GM19324 (cell line): ENCODE results near the gene MATK.

Experiments
- ATAC-seq: cut with Tn5 transposase; IDR thresholded peaks from one replicate; pipeline ENCODE4 v1.9.1; 2021; ENCODE audit warnings: mild to moderate bottlenecking, moderate library complexity; ENCODE audit not compliant: unreplicated experiment, low FRiP score

Gene MATK

DNA sequence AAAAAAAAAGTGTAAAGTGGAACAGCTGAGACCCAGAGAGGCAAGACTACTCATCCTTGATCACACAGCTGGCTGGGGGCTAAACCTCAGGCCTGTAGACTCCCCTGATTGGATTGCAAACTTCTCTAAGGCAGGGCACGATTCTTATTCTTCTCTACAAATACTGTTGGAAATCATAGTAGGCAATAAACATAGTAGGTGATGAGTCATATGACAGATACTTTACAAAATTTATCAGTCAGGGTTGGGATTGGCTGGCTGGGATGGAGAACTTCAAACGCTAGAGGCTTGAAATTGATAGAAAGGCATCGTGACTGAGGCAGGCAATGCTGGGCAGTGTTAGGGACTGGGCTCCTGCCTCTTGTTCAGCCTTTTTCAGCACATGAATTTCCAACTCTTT lies 5.9 kb upstream of the MATK start:
- ATAC-seq = no peak

DNA sequence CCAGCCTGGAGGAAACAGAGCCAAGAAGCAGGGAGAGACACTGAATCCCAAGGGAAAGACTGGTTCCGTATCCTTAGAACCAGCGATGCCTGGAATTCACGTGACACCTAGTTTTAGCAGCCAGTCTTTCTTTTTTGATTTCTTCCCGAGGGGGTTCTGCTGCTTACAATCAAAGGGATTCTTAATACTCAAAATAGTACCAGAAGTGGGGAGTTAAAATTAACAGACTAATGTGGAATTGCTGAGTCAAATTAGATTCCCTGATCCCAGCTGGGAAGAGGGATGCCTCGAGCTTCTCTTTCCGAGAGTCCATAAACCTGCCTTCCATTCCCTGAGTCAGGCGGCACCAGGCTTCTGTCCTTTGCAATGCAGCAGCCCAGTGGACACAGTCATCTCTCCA lies 4.8 kb upstream of the MATK start:
- ATAC-seq = no peak

DNA sequence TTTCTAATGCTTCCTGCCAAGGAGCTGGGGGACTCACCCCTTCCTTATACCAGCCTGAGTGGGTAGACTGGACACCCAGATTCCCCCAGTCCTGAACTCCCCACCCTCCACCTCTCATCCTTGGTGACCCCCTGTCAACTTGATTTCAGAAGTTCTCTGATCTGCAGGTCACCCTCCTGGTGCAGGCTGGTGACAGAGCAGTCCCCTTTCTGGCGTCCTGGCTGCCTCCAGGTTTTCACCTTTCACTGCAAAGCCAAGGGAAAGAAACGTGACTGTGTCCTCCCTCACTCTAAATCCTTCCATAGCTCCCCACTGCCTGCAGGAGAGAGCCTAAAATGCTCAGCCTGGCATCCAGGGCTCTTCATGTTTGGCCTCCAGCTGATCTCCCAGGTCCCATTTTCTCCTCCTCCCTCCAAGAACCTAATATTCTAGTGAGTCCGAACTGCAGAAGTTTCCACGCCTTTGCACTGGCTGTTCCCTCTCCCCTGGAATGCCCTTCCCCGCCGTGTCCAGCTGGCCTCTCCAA lies 4.1 kb upstream of the MATK start:
- ATAC-seq = no peak

DNA sequence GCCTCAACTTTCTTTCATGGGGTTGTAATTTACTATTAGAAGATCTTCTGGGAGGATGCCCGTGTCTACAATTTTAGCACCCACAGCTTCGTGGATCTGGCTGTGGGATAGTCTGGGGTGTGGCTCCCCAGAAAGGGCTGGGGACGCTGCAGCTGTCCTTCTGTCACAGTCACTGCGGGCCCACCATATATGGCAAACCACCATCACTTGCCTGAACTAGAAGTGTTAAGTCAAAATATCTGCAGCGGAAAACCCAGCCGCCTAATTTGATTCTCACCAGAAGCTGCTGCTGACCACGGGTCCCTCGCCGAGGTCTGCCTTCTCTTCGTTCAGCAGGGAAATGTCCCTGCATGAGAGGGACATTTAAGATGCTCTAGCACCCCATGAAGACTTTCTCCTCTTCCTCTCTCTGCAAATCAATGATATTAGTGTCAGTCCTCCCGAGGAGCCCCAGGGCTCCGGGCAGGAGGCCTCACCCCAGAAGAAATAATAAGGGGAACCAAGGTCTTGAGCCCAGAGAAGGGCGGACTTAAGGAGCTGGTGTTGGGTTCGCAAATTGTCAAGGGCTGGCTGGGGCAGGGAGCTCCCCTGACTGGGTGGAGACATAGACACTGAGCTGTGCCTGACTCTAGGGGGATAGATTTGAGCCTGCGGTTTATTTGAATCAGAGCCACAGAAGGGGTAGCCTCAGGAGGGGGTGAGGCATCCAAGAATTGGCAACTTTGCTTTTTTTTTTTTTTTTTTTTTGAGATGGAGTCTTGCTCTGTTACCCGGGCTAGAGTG lies 3.0 kb upstream of the MATK start:
- ATAC-seq = no peak

DNA sequence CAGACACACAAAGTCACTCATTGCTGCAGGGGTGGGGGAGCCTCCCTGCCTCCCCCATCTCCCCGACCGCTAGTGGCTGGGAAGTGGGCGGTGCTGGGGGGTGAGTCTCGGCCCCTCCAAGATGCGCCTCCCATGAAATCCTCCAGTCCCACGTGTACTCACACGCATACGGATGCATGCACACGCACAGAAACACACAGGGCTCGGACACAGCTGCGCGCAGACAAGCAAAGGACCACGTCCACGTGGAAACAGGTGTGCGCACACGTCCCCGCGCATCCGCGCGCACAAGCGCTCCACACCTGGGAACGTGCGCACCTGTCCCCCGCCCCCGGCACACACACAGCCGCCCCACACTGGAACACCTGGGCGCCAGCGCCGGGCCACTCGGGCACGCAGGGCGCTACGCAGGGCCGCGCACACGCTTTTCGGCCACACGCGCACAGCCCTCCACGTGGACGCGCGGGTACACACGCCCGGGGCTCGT lies 687 bp downstream of the MATK start:
- ATAC-seq = no peak

DNA sequence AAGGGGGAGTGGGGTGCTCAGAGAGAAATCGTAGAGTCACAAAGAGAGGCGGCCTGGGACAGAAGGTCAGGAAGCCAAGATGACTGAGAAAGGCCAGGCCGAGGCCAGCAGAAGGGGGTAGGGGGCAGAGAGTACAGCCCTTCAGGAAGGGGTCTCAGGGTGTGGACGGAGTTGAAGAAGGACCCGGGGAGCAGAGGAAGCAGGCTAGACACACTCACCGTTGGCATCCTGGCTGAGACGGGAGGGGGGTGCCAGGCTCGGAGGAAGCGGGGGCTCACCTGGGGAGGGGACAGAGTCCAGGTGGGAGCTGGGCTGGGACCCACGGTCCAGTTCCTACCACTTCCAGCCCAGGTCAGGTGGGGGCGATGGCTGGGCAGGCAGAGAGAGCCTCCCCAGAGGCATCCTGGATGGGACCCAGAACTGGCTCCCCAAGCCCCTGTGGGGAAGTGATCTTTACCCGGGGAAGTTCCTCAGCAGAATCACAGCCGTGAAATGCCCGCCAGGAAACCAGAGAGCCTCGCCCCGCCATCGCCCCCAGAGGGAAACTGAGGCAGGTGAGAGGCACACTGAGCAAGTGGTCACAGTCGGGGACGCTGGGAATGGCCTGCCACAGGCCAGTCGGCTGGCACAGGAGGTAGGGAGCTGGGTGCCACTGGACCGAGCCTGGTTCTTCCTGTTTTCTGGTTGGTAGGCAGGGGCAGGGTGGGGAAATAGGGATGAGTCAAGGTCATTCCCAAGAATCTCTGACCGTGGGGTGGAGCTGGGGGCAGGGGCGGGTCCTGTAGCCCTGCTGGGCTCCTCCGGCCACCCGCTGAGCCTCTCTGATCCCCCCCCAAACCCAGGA lies 1.4 kb downstream of the MATK start:
- no peak for ATAC-seq

DNA sequence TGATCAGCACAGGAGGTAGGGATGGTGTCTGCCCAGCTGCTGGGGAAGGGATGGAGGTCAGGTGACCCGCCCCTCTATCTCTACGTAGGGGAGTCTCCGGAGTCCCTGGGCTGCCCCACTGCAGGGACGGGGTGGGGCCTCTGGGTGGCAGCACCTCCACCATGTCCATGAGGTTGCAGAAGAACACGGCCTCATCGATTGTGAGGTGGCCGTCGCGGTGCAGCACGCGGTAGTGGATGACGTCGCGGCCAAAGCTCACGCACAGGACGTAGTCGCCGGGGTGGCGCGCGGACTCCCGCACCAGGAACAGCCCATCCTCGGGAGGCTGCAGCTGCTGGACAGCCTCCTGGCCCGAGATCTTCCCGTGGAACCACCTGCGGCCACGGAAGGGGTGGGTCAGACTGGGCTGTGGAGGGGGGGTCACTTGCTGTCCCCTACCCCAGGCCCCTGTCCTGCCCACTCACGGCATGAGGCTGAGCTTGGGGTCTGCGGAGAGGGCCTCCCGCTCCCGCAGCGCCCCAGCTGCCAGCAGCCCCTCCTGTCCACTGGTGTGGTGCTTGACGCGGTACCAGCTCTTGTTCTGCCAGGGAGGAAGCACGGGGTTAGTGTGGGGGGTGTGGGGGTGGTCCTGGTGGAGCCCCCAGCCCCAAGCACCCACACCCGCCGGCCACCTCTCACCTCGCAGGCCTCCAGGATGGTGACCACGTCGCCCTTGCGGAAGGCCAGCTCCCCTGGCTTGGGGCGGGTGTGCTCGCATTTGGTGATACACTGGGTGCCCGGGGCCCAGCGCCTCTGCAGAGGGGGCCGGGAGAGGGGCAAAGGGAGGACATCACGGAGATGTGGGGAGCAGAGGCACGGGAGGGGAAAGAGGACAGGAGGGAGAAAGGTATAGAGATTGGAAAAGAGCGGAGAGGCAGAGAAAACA lies 2.3 kb downstream of the MATK start:
- ATAC-seq = no peak

DNA sequence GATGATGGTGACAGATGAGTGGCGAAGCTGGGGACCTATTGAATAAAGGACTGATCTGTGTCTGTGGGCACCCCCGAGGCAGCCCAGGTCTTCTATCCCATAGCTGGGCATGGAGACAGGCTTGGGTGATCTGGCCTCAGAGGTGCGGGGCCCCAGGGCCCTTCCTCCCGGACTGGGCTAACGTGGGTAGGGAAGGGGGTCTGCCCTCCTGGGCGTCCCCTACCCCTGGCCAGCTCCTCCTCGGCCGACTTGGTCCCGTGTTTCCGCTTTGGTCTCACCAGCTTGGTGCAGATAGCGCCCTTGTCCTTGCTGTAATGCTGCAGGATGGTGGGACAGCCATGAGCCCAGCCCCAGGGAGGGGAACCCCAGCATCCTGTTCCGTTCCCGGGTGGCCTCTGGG lies 3.3 kb downstream of the MATK start:
- ATAC-seq = no peak

DNA sequence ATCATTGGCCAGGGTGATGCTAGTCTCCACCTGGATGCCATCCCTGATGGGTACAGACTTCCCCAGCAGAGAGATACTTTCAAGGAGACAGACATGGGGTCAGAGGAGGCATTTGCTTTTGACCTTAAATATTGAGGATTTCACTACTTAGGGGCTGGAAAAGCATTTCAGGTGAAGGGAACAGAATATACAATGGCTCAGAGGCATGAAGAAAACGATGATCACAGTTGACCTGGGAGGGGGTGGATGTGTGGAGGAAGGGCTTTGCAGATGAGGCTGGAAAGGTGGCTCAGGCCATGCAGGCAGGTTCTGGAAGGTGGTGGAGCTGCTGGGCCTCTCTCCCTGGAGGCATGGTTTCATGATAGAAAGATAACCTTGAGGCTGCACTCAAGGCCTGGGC lies 3.9 kb downstream of the MATK start:
- no peak for ATAC-seq

DNA sequence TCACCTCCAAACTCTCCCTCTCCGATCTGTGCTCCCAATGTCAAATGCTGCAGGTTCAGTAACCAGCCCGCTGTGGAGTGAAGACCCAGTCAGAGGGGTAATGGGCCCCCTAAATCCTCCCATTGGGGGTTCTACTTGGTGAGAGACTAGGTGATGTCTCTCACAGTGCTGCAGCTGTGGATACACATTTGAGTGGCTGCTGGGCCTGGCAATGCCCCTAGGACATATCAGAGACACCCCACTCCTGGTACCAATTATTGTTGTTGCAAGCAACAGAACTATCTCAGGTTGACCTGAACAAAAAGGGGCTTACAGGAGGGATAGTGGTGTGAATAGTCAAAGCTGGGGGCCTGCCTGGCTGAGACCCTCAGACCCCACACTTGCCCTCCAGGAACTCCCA lies 4.6 kb downstream of the MATK start:
- ATAC-seq = no peak

DNA sequence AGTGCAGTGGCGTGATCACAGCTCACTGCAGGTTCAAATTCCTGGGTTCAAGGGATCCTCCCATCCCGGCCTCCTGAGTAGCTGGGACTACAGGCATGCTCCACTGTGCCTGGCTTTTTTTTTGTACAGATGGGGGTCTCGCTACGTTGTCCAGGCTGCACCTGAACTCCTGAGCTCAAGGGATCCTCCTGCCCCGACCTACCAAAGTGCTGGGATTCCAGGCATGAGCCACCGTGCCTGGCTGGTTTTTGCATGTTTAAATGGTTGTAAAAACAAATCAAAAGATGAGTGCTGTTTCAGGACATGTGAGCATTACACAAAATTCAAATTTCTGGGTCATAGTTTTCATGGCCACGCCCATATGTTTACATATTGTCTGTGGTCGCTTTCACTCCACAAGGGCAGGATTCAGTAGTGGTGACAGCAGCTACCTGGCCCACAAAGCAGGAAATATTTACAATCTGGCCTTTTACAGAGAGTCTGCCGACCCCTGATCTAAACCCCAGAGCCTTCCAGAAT lies 5.3 kb downstream of the MATK start:
- no peak for ATAC-seq

DNA sequence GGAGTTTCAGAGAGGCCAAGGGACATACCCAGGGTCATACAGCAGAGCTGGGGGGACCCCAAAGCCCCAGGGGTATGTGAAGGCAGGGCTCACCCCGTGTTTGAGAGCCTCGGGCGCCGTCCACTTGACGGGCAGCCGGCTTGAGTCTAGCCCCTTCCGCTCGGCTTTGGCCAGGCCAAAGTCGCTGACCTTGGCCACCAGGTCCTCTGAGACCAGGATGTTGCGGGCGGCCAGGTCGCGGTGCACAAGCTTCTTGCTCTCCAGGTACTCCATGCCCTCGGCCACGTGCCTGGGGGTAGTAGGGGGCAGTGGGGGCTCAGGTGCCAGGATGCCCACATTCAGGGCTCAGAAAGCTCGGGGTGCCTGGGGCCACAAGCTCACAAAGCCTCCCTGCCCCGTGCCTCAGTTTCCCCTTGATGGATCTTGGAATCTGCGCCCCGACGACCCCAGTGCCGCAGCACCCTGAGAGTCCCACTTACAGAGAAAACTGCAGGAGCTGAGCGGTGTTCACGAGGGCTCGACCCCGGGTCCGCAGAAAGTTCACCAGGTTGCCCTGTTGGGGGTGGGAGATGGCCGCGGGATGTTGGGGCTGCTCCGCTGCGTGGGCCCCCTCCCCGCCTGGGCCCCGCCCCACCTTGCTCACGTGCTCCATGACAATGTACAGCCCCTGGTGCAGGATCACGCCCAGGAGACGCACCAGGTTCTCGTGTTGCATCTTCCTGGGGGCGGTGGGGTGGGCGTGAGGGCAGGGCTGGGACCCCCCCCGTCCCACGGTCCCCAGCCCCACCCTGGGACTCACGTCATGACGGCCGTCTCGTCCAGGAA lies 7.1 kb downstream of the MATK start:
- ATAC-seq = no peak

DNA sequence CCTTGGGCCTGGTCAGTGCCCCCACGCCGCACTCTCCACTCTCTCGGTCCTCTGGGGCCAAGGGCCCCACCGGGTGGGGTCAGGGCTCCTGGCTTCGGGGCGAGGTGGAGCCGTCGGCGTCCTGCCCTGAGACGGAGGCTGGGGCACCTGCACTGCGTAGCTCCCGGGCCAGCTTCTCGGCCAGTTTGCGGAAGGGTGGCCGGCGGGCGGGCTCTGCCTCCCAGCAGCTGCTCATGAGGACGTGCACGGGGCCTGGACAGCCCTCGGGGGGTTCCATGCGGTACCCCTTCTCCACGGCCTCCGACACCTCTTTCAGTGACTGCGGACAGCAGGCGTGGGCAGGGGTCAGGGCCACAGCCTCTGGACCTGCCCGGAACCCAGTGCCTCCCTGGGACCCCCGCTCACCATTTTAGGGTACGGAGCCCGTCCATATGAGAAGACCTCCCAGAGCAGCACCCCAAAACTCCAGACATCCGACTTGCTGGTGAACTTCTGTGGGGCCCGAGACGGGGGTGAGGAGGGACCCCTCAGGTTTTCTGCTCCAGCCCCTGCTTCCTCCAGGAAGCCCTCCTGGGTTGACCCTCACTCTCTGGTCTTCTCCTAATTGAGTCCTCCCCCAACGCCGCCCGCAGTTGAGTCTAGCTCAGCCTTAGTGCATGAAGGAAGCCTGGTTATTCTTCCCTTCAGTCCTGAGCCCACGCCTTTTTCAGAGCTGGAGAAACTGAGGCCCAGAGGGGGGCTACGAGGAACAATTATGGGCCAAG lies 7.9 kb downstream of the MATK start:
- no peak for ATAC-seq

DNA sequence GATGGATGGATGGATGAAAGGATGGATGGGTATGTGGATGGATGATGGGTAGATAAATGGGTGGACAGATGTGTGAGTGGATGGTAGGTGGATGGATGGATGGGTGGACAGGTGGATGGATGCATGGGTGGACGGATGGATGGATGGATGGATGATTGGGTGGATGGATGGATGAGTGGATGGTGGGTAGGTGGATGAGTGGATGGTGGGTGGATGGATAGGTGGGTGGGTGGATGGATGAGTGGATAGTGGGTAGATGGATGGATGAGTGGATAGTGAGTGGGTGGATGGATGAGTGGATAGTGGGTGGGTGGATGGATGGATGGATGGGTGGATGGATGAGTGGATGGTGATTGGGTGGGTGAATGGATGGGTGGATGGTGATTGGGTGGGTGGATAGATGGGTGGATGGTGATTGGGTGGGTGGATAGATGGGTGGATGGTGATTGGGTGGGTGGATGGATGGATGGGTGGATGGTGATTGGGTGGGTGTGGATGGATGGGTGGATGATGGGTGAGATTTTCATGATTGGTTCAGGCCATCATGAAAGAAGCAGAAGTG lies 9.6 kb downstream of the MATK start:
- ATAC-seq = no peak

DNA sequence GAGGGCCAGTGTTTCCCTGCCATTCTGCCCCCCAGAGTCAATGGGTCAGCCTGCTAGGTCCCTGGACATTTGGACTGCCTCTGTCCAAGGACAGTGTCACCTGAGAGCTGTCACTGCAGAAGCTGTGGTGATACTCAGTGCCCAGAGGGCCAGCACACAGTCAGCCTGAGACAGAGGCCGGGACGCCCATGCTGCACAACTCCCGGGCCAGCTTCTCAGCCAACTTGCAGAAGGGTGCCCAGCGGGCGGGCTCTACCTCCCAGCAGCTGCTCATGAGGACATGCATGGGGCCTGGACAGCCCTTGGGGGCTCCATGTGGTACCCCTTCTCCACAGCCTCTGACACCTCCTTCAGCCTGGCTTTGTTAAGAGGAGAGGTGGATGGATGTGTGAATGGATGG lies 10.3 kb downstream of the MATK start:
- ATAC-seq = no peak

DNA sequence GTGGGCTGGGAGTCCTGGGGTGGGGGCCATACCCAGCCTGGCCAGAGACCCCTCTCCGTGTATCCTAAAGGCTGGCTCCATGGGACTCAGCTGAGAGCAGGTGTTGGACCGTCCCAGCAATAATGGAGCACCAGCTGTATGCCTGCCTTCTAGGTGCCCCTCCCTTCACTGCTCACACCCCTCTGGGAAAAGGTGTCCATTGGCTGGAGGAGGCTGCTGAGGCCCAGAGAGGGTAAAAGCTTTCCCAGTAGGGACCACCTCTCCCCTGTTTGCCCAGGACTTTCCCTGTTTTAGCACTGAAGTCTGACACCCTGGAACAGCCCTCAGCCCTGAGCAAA lies 10.8 kb downstream of the MATK start:
- no peak for ATAC-seq

DNA sequence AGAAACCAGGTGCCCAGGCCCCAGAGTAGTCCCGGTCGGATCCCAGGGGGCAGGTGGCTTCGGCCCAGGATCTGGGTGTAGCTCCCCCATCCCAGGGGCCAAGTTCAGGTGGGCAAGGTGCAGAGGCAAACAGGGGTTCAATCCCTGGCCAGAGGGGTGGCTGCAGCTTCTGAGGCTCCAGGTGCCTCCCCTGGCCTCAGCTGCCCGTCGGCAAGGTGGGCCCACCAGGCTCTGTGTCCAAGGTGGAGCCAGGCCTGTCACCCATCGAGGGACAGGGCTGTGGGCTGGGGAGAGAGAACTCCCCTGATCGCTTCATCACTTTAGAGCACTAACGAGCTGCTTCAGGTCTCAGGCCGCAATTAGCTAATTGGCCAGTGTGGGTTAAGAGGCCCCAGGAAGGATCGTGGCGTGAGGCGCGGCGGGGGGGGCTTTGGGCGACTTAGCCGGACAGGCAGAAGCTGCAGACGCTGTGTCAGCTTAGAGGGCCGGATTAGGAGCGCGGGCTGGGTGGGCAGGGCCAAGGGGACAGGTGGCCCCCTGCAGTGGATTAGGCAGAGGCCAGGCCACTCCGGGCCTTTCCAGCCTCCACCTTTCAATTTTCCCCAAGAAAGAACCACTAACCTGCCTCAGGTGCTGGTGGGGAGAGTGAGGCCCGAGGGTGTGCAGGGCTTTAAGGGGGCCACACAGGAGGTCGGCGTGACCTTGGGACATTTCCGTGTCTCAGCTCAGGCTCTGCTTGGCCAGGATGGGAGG lies 11.4 kb downstream of the MATK start:
- no peak for ATAC-seq
